Measurements from ENCODE around the gene DNAJC6.
A peak's percentile ranks its signal among the peaks of the same experiment; 100 is the strongest.
"Not testable (repeated sequence)": the region's sequence is repeated elsewhere in the genome, so short reads cannot be mapped to it uniquely, and the experiment has no call there.

Gene DNAJC6

GRCh38 chr1:65344171-65344814, 35.0 kb downstream of the DNAJC6 start:
- FAIRE-seq (no peak), DNase-seq (ENCODE audit: extremely low spot score, insufficient read length, low read depth) (no peak)

DNA sequence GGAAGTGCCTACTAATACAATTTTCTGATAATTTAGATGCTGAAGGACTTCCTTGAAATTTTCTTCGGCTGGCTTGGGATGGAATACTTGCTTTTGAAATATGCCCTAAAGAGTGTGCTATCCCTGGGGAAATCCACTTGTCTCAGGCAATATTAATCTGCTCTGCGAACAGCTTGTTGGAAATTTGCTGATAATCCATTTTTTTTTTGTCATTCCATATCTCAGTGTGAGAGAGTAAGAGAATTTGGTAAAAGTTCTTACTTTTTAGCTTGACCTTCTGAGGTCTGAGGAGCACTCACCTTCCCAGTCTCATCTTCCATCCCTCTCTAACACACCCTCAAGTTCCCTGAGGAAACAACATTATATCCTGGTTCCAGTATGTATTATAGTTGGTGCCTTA, 36.8 kb downstream of the DNAJC6 start:
- DNase-seq (ENCODE audit: extremely low spot score, insufficient read length, low read depth), result no peak
- FAIRE-seq, result no peak

GRCh38 chr1:65355031-65355712, 45.8 kb downstream of the DNAJC6 start:
- FAIRE-seq (no peak), DNase-seq (ENCODE audit: extremely low spot score, insufficient read length, low read depth) (no peak)

DNA sequence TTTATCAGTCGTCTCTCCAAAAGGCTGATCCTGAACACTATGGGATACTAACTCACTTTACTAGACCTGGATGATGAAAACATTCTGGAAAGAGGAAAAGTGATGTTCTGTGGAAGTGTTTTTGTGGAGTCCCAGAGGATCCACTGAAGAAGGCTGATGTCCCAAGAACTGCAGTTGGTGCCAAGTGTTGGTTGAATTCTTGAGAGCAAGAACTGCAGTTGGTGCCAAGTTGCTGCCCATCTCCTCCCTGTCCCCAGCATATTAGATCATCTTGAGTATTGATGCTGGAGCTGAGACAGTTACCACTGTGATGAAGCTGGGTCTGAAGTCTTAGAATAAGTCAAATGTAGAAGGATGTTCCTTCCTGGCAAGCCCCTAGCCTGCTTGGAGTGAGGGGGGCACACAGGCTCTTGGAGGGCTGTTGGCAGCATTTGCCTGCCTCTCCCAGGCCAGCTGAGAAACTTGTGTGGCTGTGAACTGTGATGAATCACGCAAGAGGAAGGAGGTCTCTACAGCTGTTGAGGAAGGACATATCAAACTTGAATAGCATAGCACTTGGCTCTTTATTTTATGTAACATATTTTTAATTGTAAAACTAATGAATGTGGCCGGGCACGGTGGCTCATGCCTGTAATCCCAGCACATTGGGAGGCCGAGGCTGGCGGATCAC, 48.1 kb downstream of the DNAJC6 start:
- DNase-seq (ENCODE audit: extremely low spot score, insufficient read length, low read depth) (no peak), FAIRE-seq (no peak)

GRCh38 chr1:65359888-65360287, 50.5 kb downstream of the DNAJC6 start:
- FAIRE-seq (no peak), DNase-seq (ENCODE audit: extremely low spot score, insufficient read length, low read depth) (no peak)

DNA sequence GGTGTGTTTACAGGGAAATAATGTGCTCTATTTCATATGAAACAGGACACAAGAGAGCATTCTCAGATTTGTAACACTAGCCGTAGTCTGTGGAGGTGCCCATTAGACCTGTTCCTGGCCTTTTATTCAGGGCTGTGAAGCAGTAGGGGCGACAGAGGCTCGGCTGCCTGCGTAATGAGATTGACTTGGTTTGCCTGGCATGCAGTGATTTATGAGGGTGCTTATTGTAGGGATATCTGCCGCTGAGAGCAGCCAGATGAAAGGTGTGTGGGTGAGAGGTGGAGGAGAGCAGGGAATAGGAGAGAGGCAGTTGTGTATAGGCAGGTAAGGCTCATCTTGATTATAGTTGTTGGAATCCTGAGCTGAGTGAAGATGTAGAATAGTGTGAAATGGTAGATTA, 51.3 kb downstream of the DNAJC6 start:
- DNase-seq (ENCODE audit: extremely low spot score, insufficient read length, low read depth), result no peak
- no peak for FAIRE-seq

DNA sequence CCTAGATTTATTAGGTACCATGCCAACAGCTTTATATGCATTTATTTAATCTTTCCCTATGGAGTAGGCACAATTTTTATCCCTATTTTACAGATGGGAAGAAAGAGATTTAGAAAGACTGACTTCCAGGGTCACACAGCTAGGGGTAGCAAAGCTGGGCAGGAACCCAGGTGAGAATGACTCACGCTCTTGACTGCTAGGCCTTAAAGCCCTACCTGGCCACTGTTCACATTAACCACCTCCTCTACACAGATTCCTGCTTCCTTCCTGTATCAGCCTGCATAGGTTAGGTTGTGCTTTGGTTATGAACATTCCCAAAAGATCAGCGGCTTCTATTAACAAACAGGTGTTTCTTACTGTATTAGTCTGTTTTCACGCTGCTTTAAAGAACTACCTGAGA, 53.2 kb downstream of the DNAJC6 start:
- DNase-seq (ENCODE audit: extremely low spot score, insufficient read length, low read depth) (no peak), FAIRE-seq (no peak)

DNA sequence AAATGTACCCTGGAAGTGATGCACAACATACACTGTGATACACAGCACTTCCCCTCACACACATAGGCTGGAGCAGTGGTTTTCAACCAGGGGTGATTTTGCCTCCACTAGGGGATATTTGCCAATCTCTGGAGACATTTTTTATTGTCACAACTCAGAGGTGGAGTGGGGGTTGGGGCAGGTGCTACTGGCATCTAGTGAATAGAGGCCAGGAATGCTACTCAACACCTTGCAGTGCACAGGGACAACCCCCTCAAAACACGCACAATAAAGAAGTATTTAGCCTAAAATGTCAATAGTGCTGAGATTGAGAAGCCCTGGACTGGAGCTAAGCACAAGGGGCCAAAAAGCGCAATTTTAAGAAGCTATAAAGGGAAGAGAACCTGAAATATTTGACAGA, 54.1 kb downstream of the DNAJC6 start:
- no peak for FAIRE-seq
- DNase-seq (ENCODE audit: extremely low spot score, insufficient read length, low read depth), result no peak

DNA sequence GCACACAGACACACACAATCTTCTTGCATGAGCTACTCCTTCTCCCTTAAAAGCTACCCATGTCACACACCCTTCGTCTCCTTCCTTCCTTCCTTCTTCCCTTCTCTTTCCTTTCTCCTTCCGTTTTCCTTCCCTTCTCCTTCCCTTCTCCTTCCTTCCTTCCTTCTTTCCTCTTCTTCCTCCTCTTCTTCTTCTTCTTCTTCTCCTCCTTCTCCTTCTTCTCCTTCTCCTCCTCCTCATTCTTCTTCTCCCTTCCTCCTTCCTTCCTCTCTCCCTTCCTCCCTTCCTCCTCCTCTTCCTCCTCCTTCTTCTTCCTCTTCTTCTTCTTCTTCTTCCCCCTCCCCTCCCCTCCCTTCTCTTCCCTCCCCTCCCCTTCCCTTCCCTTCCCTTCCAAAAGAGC, 59.1 kb downstream of the DNAJC6 start:
- DNase-seq (ENCODE audit: extremely low spot score, insufficient read length, low read depth), result no peak
- FAIRE-seq, result no peak

DNA sequence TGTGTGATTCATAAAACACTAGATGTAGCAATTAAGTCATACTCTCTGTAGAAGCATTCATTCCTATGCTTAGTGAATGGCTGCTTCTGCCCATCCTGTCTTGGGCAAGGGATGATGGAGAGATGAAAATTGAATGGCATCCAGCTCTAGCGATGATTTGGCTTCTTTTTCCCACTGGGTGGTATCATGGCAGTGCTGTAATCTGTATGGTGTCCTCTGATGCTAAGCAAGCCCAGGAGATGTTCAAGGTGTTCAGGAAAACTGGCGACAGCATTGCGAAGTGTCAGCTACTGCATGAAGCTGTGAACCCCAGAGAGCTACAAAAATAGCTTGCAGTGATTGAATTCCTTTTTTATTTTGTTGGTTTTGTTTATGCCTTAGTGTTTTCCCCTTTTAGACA, 62.2 kb downstream of the DNAJC6 start:
- no peak for DNase-seq (ENCODE audit: extremely low spot score, insufficient read length, low read depth)
- no peak for FAIRE-seq

DNA sequence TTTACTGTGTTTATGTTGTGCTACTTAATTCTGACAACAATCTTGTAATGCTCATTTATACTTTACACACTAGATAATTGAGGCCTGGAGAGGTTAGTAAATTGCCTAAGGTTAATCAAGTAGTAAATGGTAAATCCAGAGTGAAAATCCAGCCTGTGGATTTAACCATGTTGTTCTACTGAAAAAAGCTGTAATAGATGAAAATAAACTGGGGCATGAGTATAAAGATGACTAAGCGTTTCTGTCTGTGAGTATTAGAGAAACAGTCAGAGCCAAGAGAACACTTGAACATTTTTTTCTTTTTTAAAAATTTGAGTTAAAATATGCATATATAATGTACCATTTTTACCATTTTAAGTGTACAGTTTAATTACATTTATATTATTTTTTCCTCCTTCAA, 63.2 kb downstream of the DNAJC6 start:
- FAIRE-seq (no peak), DNase-seq (ENCODE audit: extremely low spot score, insufficient read length, low read depth) (no peak)

GRCh38 chr1:65377496-65378246, 68.3 kb downstream of the DNAJC6 start:
- FAIRE-seq (no peak), DNase-seq (ENCODE audit: extremely low spot score, insufficient read length, low read depth) (no peak)

DNA sequence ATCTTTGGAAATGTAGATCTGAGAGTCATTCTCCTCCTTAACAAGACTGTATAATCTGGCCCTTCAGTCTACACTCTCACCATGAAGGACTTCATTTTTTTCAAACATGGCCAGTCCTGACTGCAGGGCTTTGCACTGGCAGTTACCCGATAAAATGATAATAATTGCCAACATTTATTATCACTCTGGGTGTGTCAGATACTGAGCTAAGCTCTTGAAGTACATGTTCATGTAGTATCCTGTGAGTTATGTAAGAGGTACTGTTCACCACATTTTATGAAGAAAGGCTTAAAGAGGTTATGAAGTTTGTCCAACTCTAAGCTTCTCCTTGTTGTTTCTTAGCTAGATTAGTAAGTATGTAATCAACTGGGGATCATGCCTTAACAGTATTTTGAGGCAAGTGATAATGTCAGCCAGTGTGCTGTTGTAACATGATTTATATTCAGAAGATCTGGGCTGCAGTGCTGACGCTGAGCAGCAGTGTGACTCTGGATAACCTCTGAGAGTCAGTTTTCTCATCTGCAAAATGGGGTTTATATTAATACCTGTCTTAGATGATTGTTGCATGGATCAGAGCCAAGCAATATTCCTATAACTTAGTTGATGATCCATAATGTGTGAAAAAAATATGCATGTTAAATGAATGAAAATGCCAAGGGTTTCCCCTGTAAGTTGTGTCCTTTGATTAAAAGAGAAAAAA, 69.1 kb downstream of the DNAJC6 start:
- DNase-seq (ENCODE audit: extremely low spot score, insufficient read length, low read depth) (no peak), FAIRE-seq (no peak)

DNA sequence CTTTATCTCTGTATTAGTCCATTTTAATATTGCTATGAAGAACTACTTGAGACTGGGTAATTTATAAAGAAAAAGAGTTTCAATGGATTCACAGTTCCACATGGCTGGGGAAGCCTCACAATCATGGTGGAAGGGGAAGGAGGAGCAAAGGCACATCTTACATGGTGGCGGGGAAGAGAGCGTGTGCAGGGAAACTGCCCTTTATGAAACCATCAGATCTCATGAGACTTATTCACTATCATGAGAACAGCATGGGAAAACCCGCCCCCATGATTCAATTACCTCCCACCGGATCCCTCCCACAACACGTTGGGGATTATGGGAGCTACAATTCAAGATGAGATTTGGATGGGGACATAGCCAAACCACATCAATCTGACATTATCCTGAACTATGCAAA, 75.1 kb downstream of the DNAJC6 start:
- FAIRE-seq; DNase-seq (ENCODE audit: extremely low spot score, insufficient read length, low read depth): not testable (repeated sequence)

DNA sequence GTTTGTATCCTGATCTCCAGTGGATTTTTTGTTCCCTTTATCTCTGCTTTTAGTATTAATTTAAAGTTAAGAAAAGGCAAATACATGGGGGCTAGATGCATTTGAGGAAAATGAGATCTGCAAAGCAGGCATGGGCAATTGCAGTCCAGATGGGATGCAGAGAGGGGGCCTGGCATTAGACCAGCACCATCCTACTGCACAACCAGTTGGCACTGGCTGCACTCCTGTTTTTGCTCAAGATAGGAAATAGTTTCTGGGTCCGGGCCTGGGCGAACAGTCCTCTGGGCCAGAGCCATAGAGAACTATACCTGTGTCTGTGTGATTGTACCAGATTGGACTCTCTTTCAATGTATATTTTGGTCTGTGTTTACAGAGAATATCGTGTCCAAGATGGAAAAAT, 77.1 kb downstream of the DNAJC6 start:
- no peak for FAIRE-seq
- no peak for DNase-seq (ENCODE audit: extremely low spot score, insufficient read length, low read depth)

DNA sequence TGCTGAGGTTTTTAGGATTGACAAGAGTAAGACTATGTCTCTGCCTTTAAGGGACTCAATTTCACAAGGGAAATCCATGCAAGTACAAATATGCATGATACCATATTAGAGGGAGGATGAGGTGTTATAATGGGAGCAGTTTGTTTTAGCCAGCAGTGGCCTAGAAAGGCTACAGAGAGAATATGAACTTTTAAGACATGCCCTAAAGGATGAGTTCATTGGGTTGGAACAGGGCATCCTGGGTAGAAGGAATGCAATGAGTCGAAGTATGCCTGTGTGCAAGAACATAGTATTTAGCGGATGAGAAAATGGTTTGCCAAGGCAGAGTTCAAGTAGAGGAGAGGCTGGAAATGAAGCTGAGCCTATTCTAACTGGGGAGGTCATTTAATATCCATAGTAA, 78.5 kb downstream of the DNAJC6 start:
- DNase-seq (ENCODE audit: extremely low spot score, insufficient read length, low read depth) (no peak), FAIRE-seq (no peak)

DNA sequence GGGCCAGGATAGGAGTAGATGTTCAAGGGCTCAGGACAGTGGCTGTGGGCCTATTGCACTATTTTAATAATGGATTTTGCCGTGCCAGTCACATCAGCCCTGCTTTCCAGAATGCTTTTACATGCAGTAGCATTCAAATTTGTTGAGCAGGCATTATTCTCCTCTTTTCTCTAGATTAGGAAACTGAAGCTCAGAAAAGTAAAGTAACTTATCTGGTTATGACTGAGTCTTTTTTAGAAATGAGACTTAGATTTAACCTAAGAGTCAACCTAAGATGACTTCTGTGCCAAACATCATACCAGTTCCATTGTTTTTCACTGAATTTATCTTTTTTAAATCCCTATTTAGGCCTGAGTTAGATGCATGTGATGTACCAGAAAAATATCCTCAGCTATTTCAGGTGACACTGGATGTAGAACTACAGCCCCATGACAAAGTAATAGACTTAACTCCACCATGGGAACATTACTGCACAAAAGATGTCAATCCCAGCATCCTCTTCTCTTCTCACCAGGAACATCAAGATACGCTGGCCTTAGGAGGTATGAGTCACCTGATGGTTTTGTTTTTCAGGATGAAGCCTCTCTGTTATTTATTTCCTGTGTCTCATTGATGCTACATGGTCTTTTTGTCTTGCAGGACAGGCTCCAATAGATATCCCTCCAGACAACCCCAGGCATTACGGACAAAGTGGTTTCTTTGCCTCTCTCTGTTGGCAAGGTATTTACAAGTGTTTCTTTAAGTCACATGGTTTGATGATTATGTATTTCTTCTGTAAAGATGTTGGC, 79.8 kb downstream of the DNAJC6 start:
- DNase-seq (ENCODE audit: extremely low spot score, insufficient read length, low read depth), result no peak

DNA sequence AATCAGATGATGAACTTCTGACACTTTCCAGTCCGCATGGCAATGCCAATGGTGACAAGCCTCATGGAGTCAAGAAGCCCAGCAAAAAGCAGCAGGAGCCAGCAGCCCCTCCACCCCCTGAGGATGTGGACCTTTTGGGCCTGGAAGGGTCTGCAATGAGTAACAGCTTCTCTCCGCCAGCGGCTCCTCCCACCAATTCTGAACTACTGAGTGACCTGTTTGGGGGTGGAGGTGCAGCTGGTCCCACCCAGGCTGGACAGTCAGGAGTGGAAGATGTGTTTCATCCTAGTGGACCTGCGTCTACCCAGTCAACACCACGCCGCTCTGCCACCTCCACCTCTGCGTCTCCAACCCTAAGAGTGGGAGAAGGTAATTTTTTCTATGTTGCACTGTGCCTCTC, 83.2 kb downstream of the DNAJC6 start:
- no peak for FAIRE-seq
- DNase-seq (ENCODE audit: extremely low spot score, insufficient read length, low read depth), result no peak

More for the DNA sequence above, 79.8 kb downstream of the DNAJC6 start:
- no peak for FAIRE-seq

DNA sequence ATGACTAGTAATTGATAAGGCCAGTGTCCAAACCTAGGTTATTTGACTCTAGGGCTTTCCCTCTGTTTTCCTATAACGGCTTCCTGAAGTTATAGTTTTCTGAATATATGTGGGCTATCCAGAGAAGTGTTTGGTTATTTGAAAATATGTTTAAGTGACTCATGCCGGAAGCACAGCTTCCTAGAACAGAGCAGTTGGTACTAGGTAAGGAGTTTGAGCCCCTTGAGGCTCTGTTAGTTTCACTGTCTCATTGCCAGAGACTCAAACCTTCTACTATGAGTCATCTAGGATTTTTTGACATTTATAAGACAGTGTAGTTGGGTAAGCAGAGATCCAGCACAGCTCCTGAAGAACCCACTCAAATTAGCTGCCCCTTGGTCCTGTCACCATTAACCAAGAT, 84.0 kb downstream of the DNAJC6 start:
- no peak for FAIRE-seq
- peak; percentile 1 for DNase-seq (ENCODE audit: extremely low spot score, insufficient read length, low read depth)

All from GM18507 (cell line).